Endometrium (tissue), 2 donors: ENCODE data around the gene NOP9.

Experiments used
- FAIRE-seq: peaks from 2 replicates; lab custom pipeline; 2012; peaks lifted over from hg19 to GRCh38; lab: Jason Lieb, UNC
- donor health status: control.
- donor health status: control.

The NOP9 gene

GRCh38 chr14:24309538-24310264, 10.1 kb downstream of the NOP9 start, which contains the start of gene LTB4R2:
Gene LTB4R2, plus strand, starts transcription at chr14:24310140. Its CDS starts 525 bp downstream, at chr14:24310665.
- no peak for FAIRE-seq

- no peak for FAIRE-seq
These were observed 10.6 kb downstream of the NOP9 start for GRCh38 chr14:24310265-24310645.

GRCh38 chr14:24310646-24311604, 11.3 kb downstream of the NOP9 start, which contains the start of gene LTB4R:
Gene LTB4R, plus strand, starts transcription at chr14:24311502. Its CDS starts 4,150 bp downstream, at chr14:24315652.
- no peak for FAIRE-seq

DNA sequence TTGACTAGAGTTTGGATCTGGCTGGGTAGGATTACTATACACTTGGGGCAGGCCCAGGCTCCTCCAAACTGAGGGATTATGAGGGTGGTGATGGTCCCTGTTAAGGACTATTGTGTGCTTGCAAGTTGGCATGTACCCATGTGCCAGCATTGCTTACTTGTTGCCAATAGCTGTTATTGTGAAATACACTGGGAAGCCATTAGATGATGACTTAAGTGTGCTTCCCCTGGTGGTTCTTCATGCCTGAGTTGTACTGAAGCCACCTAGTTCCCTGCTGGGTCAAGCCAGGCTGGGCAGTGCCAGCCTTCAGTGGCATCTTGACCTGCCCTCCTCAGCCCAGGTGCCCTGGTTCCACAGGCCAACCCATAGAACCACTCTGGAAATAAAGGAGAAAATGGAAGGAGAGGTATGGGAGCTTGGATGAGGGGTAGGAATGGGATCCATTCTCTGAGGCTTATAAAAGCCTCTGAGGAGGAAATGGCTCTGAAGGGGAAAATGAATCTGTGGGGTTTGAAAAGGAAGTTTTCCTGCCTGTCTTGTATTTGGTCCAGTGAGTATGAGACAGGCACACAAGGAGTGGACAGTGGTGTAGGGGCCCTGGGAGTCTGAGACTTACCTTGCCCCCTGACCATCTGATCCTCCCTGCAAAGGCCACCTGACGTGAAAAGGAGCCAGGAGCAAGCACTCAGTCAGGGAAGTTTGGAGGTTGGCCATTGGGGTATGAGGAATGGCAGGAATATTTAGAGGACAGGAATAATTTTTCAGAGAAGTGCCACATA, 12.4 kb downstream of the NOP9 start:
- no peak for FAIRE-seq

- no peak for FAIRE-seq
These were observed 13.3 kb downstream of the NOP9 start for GRCh38 chr14:24312736-24313507.

DNA sequence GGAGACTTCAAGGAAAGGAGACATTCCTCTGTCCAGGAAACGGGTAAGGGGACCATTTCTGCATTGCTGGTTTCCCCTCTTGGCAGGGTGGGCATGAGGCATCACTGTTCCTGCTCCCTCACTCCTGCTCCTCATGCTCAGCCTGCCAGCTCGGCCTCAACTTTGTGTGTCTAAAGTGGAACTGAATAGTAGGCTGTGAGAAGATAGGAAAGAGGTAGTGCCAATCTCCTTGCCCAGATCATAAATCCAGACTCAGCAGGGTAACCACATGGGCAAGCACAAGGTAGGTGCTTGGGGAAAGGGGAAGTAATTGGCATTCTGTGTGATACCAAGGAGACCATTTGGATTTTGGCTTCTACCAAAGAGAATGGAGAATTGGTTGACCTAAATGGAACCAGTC, 14.3 kb downstream of the NOP9 start:
- no peak for FAIRE-seq

GRCh38 chr14:24314377-24315193, 14.9 kb downstream of the NOP9 start:
- FAIRE-seq: no peak

GRCh38 chr14:24315243-24315806, 15.7 kb downstream of the NOP9 start:
- FAIRE-seq: no peak

- FAIRE-seq: no peak
These were observed 16.4 kb downstream of the NOP9 start for GRCh38 chr14:24315807-24316596.

GRCh38 chr14:24316597-24316950, 16.9 kb downstream of the NOP9 start:
- no peak for FAIRE-seq

GRCh38 chr14:24317141-24317928, 17.7 kb downstream of the NOP9 start:
- FAIRE-seq: no peak

GRCh38 chr14:24321212-24321975, 21.7 kb downstream of the NOP9 start:
- FAIRE-seq: no peak

- no peak for FAIRE-seq
These were observed 23.0 kb downstream of the NOP9 start for GRCh38 chr14:24322672-24323071.

- FAIRE-seq: no peak
These were observed 23.7 kb downstream of the NOP9 start for GRCh38 chr14:24323341-24323740.

DNA sequence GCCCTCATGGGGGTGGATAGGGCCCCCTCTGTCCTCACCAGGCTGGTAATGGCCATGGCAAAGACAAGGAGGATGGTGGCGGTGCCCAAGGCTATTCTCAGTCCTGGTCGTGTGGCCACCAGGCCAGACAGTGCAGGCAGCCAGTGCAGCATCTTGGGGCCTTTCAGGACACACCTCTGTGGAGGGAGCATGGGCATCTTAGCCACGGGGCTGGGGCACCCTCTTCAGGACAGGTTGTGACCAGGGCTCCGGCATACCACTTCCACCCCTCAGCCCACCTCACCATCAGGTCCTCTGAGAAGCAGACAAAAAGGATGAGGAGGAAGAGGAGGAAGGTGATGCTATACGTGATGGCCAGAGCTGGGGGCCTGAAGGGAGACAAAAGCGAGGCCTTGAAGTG, 24.4 kb downstream of the NOP9 start:
- no peak for FAIRE-seq

DNA sequence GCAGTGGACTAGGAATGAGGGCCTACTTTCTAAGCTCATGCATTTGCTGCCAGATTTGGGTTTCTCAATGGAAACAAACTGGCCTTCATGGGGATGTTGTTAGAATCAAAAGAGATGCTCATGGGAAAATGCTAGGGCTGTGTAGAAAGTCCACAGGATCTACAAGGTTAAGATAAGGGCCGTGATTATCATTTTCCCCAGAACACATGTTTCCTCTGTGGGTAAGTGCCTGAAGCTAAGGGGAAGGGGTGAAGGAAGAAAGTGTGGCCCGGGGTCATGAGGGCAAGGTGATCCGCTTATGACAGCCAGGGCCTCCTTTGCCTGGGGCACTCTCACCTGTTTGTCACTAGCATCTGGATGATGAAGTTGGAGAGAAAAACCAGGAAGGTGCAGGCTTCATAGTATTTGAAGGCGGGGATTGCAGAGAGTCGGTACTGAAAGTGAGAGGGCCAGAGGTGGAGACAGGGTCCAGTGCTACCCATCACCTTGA, 25.4 kb downstream of the NOP9 start:
- FAIRE-seq: no peak

- no peak for FAIRE-seq
These were observed 26.3 kb downstream of the NOP9 start for GRCh38 chr14:24325963-24326362.

- FAIRE-seq: no peak
These were observed 27.7 kb downstream of the NOP9 start for GRCh38 chr14:24327303-24327702.
